Nephron progenitor cell (in vitro differentiated cells): ENCODE data around the gene FTCD.

Experiments used
- DNase-seq: peaks from one replicate; pipeline ENCODE4 v3.0.0; 2021
- H3K27ac Mint-ChIP-seq: 2 replicates; pipeline ENCODE4 v1.8.0; 2021; ENCODE audit warnings: mild to moderate bottlenecking, moderate library complexity, mixed read lengths
- H3K27me3 Mint-ChIP-seq: 2 replicates; pipeline ENCODE4 v1.8.0; 2021; ENCODE audit warnings: mild to moderate bottlenecking, low read depth, mixed read lengths; ENCODE audit not compliant: poor library complexity
- H3K36me3 Mint-ChIP-seq: 2 replicates; pipeline ENCODE4 v1.8.0; 2021; ENCODE audit warnings: low read depth, mixed read lengths
- H3K4me1 Mint-ChIP-seq: 2 replicates; pipeline ENCODE4 v1.8.0; 2021; ENCODE audit warnings: mixed read lengths
- H3K4me3 Mint-ChIP-seq: 2 replicates; pipeline ENCODE4 v1.8.0; 2021; ENCODE audit warnings: mild to moderate bottlenecking, moderate library complexity, mixed read lengths
- H3K9me3 Mint-ChIP-seq: 2 replicates; pipeline ENCODE4 v1.8.0; 2021; ENCODE audit warnings: mild to moderate bottlenecking, moderate library complexity, mixed read lengths
- CTCF ChIP-seq: fragments of 200-600 bp; sonication (generic); IDR thresholded peaks from 2 replicates; pipeline ENCODE4 v1.5.0; 2021; ENCODE audit warnings: antibody characterized with exemption

The FTCD gene

GRCh38 chr21:46188226-46189212 lies 33.1 kb upstream of the FTCD start:
- H3K4me1 Mint-ChIP-seq = peaks cover 66% of the 10 kb centered on the region
- H3K4me3 Mint-ChIP-seq = peak overlapping the region; percentile 51

GRCh38 chr21:46187814-46188213 lies 32.4 kb upstream of the FTCD start:
- Mint-ChIP-seq H3K4me1 (peaks cover 66% of the 10 kb centered on the region), H3K4me3 (peak overlapping the region; percentile 51), H3K9me3 (no peaks in the 10 kb centered on the region), H3K36me3 (peaks cover 25% of the 10 kb centered on the region), H3K27me3 (no peaks in the 10 kb centered on the region), H3K27ac (peak overlapping the region; percentile 79)
- DNase-seq = no peak
- TF ChIP-seq CTCF = no peak

More at GRCh38 chr21:46188226-46189212, 33.1 kb upstream of the FTCD start:
- Mint-ChIP-seq H3K9me3 (no peaks in the 10 kb centered on the region), H3K27ac (peak overlapping the region; percentile 79), H3K36me3 (peaks cover 29% of the 10 kb centered on the region), H3K27me3 (no peaks in the 10 kb centered on the region)
- TF ChIP-seq CTCF = no peak
- DNase-seq = no peak

- H3K4me1 Mint-ChIP-seq = peaks cover 66% of the 10 kb centered on the region
- no peaks in the 10 kb centered on the region for H3K27me3 Mint-ChIP-seq
- peak overlapping the region; percentile 20 for H3K4me3 Mint-ChIP-seq
Measured at GRCh38 chr21:46187261-46187660, 31.9 kb upstream of the FTCD start.

GRCh38 chr21:46185716-46186115 lies 30.3 kb upstream of the FTCD start:
- no peak for DNase-seq
- TF ChIP-seq CTCF = no peak
- Mint-ChIP-seq H3K4me1 (peaks cover 56% of the 10 kb centered on the region), H3K9me3 (no peaks in the 10 kb centered on the region), H3K36me3 (peaks cover 16% of the 10 kb centered on the region), H3K4me3 (peak overlapping the region; percentile 88), H3K27ac (peak overlapping the region; percentile 69), H3K27me3 (no peaks in the 10 kb centered on the region)

More at GRCh38 chr21:46187261-46187660, 31.9 kb upstream of the FTCD start:
- no peak for DNase-seq
- no peak for TF ChIP-seq CTCF
- Mint-ChIP-seq H3K9me3 (no peaks in the 10 kb centered on the region), H3K27ac (peak overlapping the region; percentile 61), H3K36me3 (peaks cover 25% of the 10 kb centered on the region)

GRCh38 chr21:46184625-46185555 lies 29.5 kb upstream of the FTCD start:
- H3K27ac Mint-ChIP-seq = peak overlapping the region; percentile 96

More at GRCh38 chr21:46184625-46185555, 29.5 kb upstream of the FTCD start:
- Mint-ChIP-seq H3K4me1 (peaks cover 52% of the 10 kb centered on the region), H3K9me3 (no peaks in the 10 kb centered on the region), H3K4me3 (peak overlapping the region; percentile 88), H3K36me3 (peaks cover 20% of the 10 kb centered on the region), H3K27me3 (no peaks in the 10 kb centered on the region)
- TF ChIP-seq CTCF = no peak
- peak; percentile 83 for DNase-seq
